Measurements from ENCODE around the gene GRPEL2. TPM values are rescaled to one million over a fixed set of nuclear protein-coding genes. Genes with fewer than 3 reads are reported as not detected.

The GRPEL2 gene
- total RNA-seq, 1 experiment from 2014 or later: 36.8 TPM

- Mint-ChIP-seq H3K27me3 (ENCODE audit: insufficient read depth, unreplicated experiment) (no peaks in the 10 kb centered on the region), H3K27ac (ENCODE audit: unreplicated experiment) (no peak overlapping the region), H3K4me1 (ENCODE audit: low read depth, unreplicated experiment) (no peaks in the 10 kb centered on the region), H3K4me3 (ENCODE audit: unreplicated experiment) (peak overlapping the region; percentile 95), H3K36me3 (ENCODE audit: insufficient read depth, unreplicated experiment) (peaks cover 43% of the 10 kb centered on the region), H3K9me3 (ENCODE audit: unreplicated experiment) (no peaks in the 10 kb centered on the region)
- H3K27me3 ChIP-seq (replicated peaks; ENCODE audit: control insufficient read depth, insufficient read depth, low read length): no peaks in the 10 kb centered on the region
- peaks cover 10% of the 10 kb centered on the region for H3K4me1 ChIP-seq
- H3K4me3 ChIP-seq (ENCODE audit: low read depth, low read length): no peak overlapping the region; the same call in 1 of the 2 replicates
- DNase-seq: no peak
- ChIA-PET CTCF (interaction anchor here (1.1 kb wide), 2 partner anchors 27 to 275 kb away, joined by 3 read pairs; no protein-coding TSS in a partner anchor), POLR2A (no interaction called here)
- TF ChIP-seq CTCF (IDR thresholded peaks at IDR 0.05; ENCODE audit: insufficient read depth in 1 of 2, low read depth in 1 of 2, low read length in 1 of 2, severe bottlenecking in 1 of 2, unreplicated experiment in 1 of 2): no peak
- peaks cover 9% of the 10 kb centered on the region for H3K36me3 ChIP-seq (ENCODE audit: control insufficient read depth, insufficient read depth, low read length)
- no peaks in the 10 kb centered on the region for H3K9me3 ChIP-seq
- BruUV-seq (replicated peaks): no TSS peak
- intact Hi-C loops (cut with micrococcal nuclease; ENCODE audit: unreplicated experiment): no loop called here
Measured at GRCh38 chr5:149344151-149344550, 1.1 kb upstream of the GRPEL2 start.

- CTCF ChIA-PET: interaction anchor here (0.9 to 1.7 kb wide), 4 partner anchors 12 to 31 kb away, joined by 3 to 8 read pairs (median 4); partner anchors contain the start of gene PCYOX1L
- POLR2A ChIA-PET: interaction anchor here (0.6 to 3.2 kb wide), 5 partner anchors 12 to 44 kb away, joined by 3 to 42 read pairs (median 4); partner anchors contain the start of gene PCYOX1L
- no peak for TF ChIP-seq CTCF (IDR thresholded peaks at IDR 0.05; ENCODE audit: insufficient read depth in 1 of 2, low read depth in 1 of 2, low read length in 1 of 2, severe bottlenecking in 1 of 2, unreplicated experiment in 1 of 2)
- peak overlapping the region; percentile 93 for H3K27ac Mint-ChIP-seq (ENCODE audit: unreplicated experiment)
- H3K27me3 Mint-ChIP-seq (ENCODE audit: insufficient read depth, unreplicated experiment): no peaks in the 10 kb centered on the region
- no peaks in the 10 kb centered on the region for H3K27me3 ChIP-seq (replicated peaks; ENCODE audit: control insufficient read depth, insufficient read depth, low read length)
- intact Hi-C loops (cut with micrococcal nuclease; ENCODE audit: unreplicated experiment): loop anchor here (1.0 kb wide), 3 partner anchors 10 to 26 kb away; no protein-coding TSS in a partner anchor
- H3K4me3 Mint-ChIP-seq (ENCODE audit: unreplicated experiment): peak overlapping the region; percentile 95
- H3K36me3 Mint-ChIP-seq (ENCODE audit: insufficient read depth, unreplicated experiment): peaks cover 60% of the 10 kb centered on the region
- H3K36me3 ChIP-seq (ENCODE audit: control insufficient read depth, insufficient read depth, low read length): peaks cover 9% of the 10 kb centered on the region
- H3K9me3 Mint-ChIP-seq (ENCODE audit: unreplicated experiment): no peaks in the 10 kb centered on the region
- BruUV-seq (replicated peaks): no TSS peak
- peaks cover 10% of the 10 kb centered on the region for H3K4me1 ChIP-seq
- DNase-seq: peak in 1 of 2 experiments; percentile 32
- no peaks in the 10 kb centered on the region for H3K9me3 ChIP-seq
- H3K4me3 ChIP-seq (ENCODE audit: low read depth, low read length): peak overlapping the region; percentile 88
- H3K4me1 Mint-ChIP-seq (ENCODE audit: low read depth, unreplicated experiment): no peaks in the 10 kb centered on the region
Measured at GRCh38 chr5:149345892-149346222, 558 bp downstream of the GRPEL2 start.

- Histone ChIP-seq H3K9me3 (no peaks in the 10 kb centered on the region), H3K36me3 (ENCODE audit: control insufficient read depth, insufficient read depth, low read length) (peaks cover 12% of the 10 kb centered on the region), H3K27me3 (replicated peaks; ENCODE audit: control insufficient read depth, insufficient read depth, low read length) (no peaks in the 10 kb centered on the region), H3K4me3 (ENCODE audit: low read depth, low read length) (no peak overlapping the region), H3K4me1 (no peaks in the 10 kb centered on the region; the same call in 1 of the 2 replicates)
- peaks cover 84% of the 10 kb centered on the region for H3K36me3 Mint-ChIP-seq (ENCODE audit: insufficient read depth, unreplicated experiment)
- no peak overlapping the region for H3K27ac Mint-ChIP-seq (ENCODE audit: unreplicated experiment)
- H3K9me3 Mint-ChIP-seq (ENCODE audit: unreplicated experiment): no peaks in the 10 kb centered on the region
- ChIA-PET POLR2A (no interaction called here), CTCF (no interaction called here)
- DNase-seq: no peak
- BruUV-seq (replicated peaks): no TSS peak
- no peaks in the 10 kb centered on the region for H3K27me3 Mint-ChIP-seq (ENCODE audit: insufficient read depth, unreplicated experiment)
- no peaks in the 10 kb centered on the region for H3K4me1 Mint-ChIP-seq (ENCODE audit: low read depth, unreplicated experiment)
- intact Hi-C loops (cut with micrococcal nuclease; ENCODE audit: unreplicated experiment): no loop called here
- no peak for TF ChIP-seq CTCF (IDR thresholded peaks at IDR 0.05; ENCODE audit: insufficient read depth in 1 of 2, low read depth in 1 of 2, low read length in 1 of 2, severe bottlenecking in 1 of 2, unreplicated experiment in 1 of 2)
- H3K4me3 Mint-ChIP-seq (ENCODE audit: unreplicated experiment): no peak overlapping the region
Measured at GRCh38 chr5:149348518-149348917, 3.2 kb downstream of the GRPEL2 start.

All from Caco-2 (cell line).